PC-3 (cell line): ENCODE measurements around the gene OR1A1. TPM values are rescaled to one million over a fixed set of nuclear protein-coding genes. Genes with fewer than 3 reads are reported as not detected.

Source experiments
- ATAC-seq: fragments of 200-7000 bp; cut with Tn5 transposase; 2 replicates; pipeline ENCODE4 v1.9.1; 2020; ENCODE audit warnings: mild to moderate bottlenecking, moderate library complexity
- BruUV-seq: library from RNA; stranded (reverse); fragments of 400-500 nt; replicated peaks from 2 replicates; lab custom pipeline; 2021; lab: Mats Ljungman, UMichigan
- CTCF ChIA-PET: fragments of 300-600 bp; sonication (Branson Sonifier 250); formaldehyde crosslinking; loops from one replicate; lab custom pipeline; 2022; ENCODE audit warnings: antibody characterized with exemption; lab: Charles Lee
- POLR2A ChIA-PET: fragments of 300-600 bp; sonication (Branson Sonifier 250); formaldehyde crosslinking; loops from one replicate; lab custom pipeline; 2022; ENCODE audit warnings: antibody characterized with exemption; ENCODE audit not compliant: unreplicated experiment; lab: Charles Lee
- DNase-seq: peaks from one replicate; pipeline ENCODE4 v3.0.0-alpha.2; 2015
- H2AFZ ChIP-seq: fragments of 300-600 bp; sonication (generic); 2 replicates; pipeline ENCODE4 v1.6.0; 2016; ENCODE audit warnings: antibody characterized with exemption, low read length
- H3F3A ChIP-seq: fragments of 300-600 bp; sonication (generic); one replicate; pipeline ENCODE4 v1.6.0; 2017; ENCODE audit warnings: antibody characterized with exemption, low read length, control low read depth, mild to moderate bottlenecking; ENCODE audit not compliant: unreplicated experiment
- H3K27ac ChIP-seq: fragments of 300-600 bp; sonication (generic); 2 replicates; pipeline ENCODE4 v1.5.1; 2016; ENCODE audit warnings: mild to moderate bottlenecking, low read length
- H3K27me3 ChIP-seq: fragments of 300-600 bp; sonication (generic); 2 replicates; pipeline ENCODE4 v1.6.1; 2016; ENCODE audit warnings: low read length, mixed read lengths
- H3K36me3 ChIP-seq: fragments of 300-600 bp; sonication (generic); 2 replicates; pipeline ENCODE4 v1.6.1; 2016; ENCODE audit warnings: low read depth, mixed run types, low read length, mixed read lengths
- H3K4me1 ChIP-seq: fragments of 300-600 bp; sonication (generic); 2 replicates; pipeline ENCODE4 v1.5.1; 2016; ENCODE audit warnings: low read length; ENCODE audit not compliant: insufficient read depth
- H3K4me2 ChIP-seq: fragments of 300-600 bp; sonication (generic); 2 replicates; pipeline ENCODE4 v1.6.0; 2016; ENCODE audit warnings: low read length
- H3K4me3 ChIP-seq: fragments of 300-600 bp; sonication (generic); 2 replicates; pipeline ENCODE4 v1.5.1; 2016; ENCODE audit warnings: mild to moderate bottlenecking, low read length, mixed read lengths
- H3K79me2 ChIP-seq: fragments of 300-600 bp; sonication (generic); 2 replicates; pipeline ENCODE4 v1.6.1; 2017; ENCODE audit warnings: low read length, mixed read lengths
- H3K9ac ChIP-seq: fragments of 300-600 bp; sonication (generic); 2 replicates; pipeline ENCODE4 v1.6.0; 2016; ENCODE audit warnings: mild to moderate bottlenecking, low read length
- H3K9me2 ChIP-seq: fragments of 300-600 bp; sonication (generic); replicated peaks from 2 replicates; pipeline ENCODE4 v1.6.1; 2016; ENCODE audit warnings: mixed run types, low read length, mixed read lengths
- H3K9me3 ChIP-seq: fragments of 300-600 bp; sonication (generic); 2 replicates; pipeline ENCODE4 v1.6.1; 2016; ENCODE audit warnings: low read length, mixed read lengths
- H4K20me1 ChIP-seq: fragments of 300-600 bp; sonication (generic); 2 replicates; pipeline ENCODE4 v1.6.1; 2016; ENCODE audit warnings: low read length, mixed read lengths
- CTCF ChIP-seq: fragments of 300-600 bp; sonication (generic); conservative IDR thresholded peaks from 2 replicates; pipeline ENCODE4 v1.5.1; 2017; ENCODE audit warnings: antibody characterized with exemption, low read depth, mild to moderate bottlenecking, low read length
- EZH2 ChIP-seq: fragments of 300-600 bp; sonication (generic); IDR thresholded peaks from one replicate; pipeline ENCODE4 v1.6.1; 2017; ENCODE audit warnings: antibody characterized with exemption, mild to moderate bottlenecking, low read length; ENCODE audit not compliant: unreplicated experiment
- EZH2phosphoT487 ChIP-seq: fragments of 300-600 bp; sonication (generic); IDR thresholded peaks from 2 replicates; pipeline ENCODE4 v1.6.1; 2018; ENCODE audit warnings: mild to moderate bottlenecking, antibody characterized with exemption, low read length, borderline replicate concordance
- intact Hi-C: fragments of 100-400 bp; cut with micrococcal nuclease; formaldehyde crosslinking; loops from 2 replicates; pipeline ENCODE4 v1.9.0; 2023
- total RNA-seq: library from RNA; depleted of rRNA; stranded (reverse); fragments of >200 nt; gene quantifications from 2 replicates; pipeline ENCODE4 v1.2.3, GENCODE V29; 2014; rRNA removed

The OR1A1 gene
- total RNA-seq, 1 experiment from 2014 or later = not detected

- no peak for TF ChIP-seq CTCF
- no peak for TF ChIP-seq EZH2
- TF ChIP-seq EZH2phosphoT487 = no peak
- intact Hi-C loops = no loop called here
- Histone ChIP-seq H3K79me2 (no peaks in the 10 kb centered on the region), H3K9me3 (no peaks in the 10 kb centered on the region), H3K9ac (no peak overlapping the region), H3F3A (no peaks in the 10 kb centered on the region), H3K27ac (no peak overlapping the region), H3K4me1 (no peaks in the 10 kb centered on the region), H3K9me2 (no peaks in the 10 kb centered on the region), H4K20me1 (no peaks in the 10 kb centered on the region), H3K27me3 (peaks cover 42% of the 10 kb centered on the region), H3K4me3 (no peak overlapping the region), H2AFZ (no peak overlapping the region), H3K36me3 (no peaks in the 10 kb centered on the region), H3K4me2 (no peak overlapping the region)
- POLR2A ChIA-PET = no interaction called here
- no peak for ATAC-seq
- CTCF ChIA-PET = no interaction called here
- no TSS peak for BruUV-seq
- DNase-seq = no peak
Measured at GRCh38 chr17:3260600-3260999, 53.1 kb downstream of the OR1A1 start.

Other genes starting within 250 kb of the OR1A1 start
- not detected in 2 replicates for gene OR1D5, start 144.1 kb upstream of the OR1A1 start, total RNA-seq
- gene OR1D2, start 103.2 kb upstream of the OR1A1 start, total RNA-seq = not detected in 2 replicates
- gene OR1G1, start 80.1 kb upstream of the OR1A1 start, total RNA-seq = not detected in 2 replicates
- not detected in 2 replicates for gene OR1A2, start 10.1 kb upstream of the OR1A1 start, total RNA-seq
- not detected in 2 replicates for gene OR3A1, start 90.7 kb downstream of the OR1A1 start, total RNA-seq
- gene OR3A2, start 178.6 kb downstream of the OR1A1 start, total RNA-seq = not detected in 2 replicates
- gene OR1E1, start 190.7 kb downstream of the OR1A1 start, total RNA-seq = not detected in 2 replicates
- not detected in 2 replicates for gene OR3A3, start 203.7 kb downstream of the OR1A1 start, total RNA-seq
- not detected in 2 replicates for gene OR1E2, start 226.2 kb downstream of the OR1A1 start, total RNA-seq